ENCODE results near the gene UNC5A. TPM values are rescaled to one million over a fixed set of nuclear protein-coding genes. Genes with fewer than 3 reads are reported as not detected.

UNC5A gene
- total and polyA plus RNA-seq, 10 of the 15 experiments (the other 5 are each of a cell fraction or from before 2014, with no cell fraction given) = not detected

DNA sequence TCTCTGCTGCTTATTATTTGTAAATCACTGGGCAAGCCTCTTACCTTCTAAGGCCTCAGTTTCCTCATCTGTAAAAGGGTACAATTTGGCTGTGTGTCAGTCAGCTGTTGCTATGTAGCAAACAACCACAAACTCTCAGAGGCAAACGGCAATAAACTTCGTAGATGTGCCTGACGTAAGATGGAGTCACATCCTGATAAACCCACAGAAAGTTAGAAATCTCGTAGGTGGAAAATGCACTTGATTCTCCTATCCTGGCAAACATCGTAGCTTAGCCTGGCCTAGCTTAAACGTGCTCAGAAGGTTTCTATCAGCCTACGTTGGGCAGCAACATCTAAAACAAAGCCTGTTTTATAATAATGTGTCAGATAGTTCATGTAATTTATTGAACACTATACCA lies 35.0 kb upstream of the UNC5A start (continued):
- TF ChIP-seq, protein P1, sequence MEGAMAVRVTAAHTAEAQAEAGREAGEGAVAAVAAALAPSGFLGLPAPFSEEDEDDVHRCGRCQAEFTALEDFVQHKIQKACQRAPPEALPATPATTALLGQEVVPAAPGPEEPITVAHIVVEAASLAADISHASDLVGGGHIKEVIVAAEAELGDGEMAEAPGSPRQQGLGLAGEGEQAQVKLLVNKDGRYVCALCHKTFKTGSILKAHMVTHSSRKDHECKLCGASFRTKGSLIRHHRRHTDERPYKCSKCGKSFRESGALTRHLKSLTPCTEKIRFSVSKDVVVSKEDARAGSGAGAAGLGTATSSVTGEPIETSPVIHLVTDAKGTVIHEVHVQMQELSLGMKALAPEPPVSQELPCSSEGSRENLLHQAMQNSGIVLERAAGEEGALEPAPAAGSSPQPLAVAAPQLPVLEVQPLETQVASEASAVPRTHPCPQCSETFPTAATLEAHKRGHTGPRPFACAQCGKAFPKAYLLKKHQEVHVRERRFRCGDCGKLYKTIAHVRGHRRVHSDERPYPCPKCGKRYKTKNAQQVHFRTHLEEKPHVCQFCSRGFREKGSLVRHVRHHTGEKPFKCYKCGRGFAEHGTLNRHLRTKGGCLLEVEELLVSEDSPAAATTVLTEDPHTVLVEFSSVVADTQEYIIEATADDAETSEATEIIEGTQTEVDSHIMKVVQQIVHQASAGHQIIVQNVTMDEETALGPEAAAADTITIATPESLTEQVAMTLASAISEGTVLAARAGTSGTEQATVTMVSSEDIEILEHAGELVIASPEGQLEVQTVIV (IDR thresholded peaks at IDR 0.05; ENCODE audit: borderline replicate concordance, partially characterized antibody) = no peak
- TF ChIP-seq HCFC1 (IDR thresholded peaks at IDR 0.05; ENCODE audit: low read length) (no peak), ATF7 (IDR thresholded peaks at IDR 0.05; ENCODE audit: low read depth) (no peak), NFXL1 (IDR thresholded peaks at IDR 0.05; ENCODE audit: borderline replicate concordance) (no peak), JUND (IDR thresholded peaks at IDR 0.05; ENCODE audit: low read depth, low read length) (no peak), MXI1 (IDR thresholded peaks at IDR 0.05; ENCODE audit: low read depth, low read length) (no peak), ZZZ3 (IDR thresholded peaks at IDR 0.05; ENCODE audit: control insufficient read depth, insufficient read length, low read depth) (no peak), SIN3A (IDR thresholded peaks at IDR 0.05; ENCODE audit: low read depth, low read length) (no peak)
- TF ChIP-seq, protein P2, sequence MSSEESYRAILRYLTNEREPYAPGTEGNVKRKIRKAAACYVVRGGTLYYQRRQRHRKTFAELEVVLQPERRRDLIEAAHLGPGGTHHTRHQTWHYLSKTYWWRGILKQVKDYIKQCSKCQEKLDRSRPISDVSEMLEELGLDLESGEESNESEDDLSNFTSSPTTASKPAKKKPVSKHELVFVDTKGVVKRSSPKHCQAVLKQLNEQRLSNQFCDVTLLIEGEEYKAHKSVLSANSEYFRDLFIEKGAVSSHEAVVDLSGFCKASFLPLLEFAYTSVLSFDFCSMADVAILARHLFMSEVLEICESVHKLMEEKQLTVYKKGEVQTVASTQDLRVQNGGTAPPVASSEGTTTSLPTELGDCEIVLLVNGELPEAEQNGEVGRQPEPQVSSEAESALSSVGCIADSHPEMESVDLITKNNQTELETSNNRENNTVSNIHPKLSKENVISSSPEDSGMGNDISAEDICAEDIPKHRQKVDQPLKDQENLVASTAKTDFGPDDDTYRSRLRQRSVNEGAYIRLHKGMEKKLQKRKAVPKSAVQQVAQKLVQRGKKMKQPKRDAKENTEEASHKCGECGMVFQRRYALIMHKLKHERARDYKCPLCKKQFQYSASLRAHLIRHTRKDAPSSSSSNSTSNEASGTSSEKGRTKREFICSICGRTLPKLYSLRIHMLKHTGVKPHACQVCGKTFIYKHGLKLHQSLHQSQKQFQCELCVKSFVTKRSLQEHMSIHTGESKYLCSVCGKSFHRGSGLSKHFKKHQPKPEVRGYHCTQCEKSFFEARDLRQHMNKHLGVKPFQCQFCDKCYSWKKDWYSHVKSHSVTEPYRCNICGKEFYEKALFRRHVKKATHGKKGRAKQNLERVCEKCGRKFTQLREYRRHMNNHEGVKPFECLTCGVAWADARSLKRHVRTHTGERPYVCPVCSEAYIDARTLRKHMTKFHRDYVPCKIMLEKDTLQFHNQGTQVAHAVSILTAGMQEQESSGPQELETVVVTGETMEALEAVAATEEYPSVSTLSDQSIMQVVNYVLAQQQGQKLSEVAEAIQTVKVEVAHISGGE (CRISPR knock-in tag; IDR thresholded peaks at IDR 0.05) = no peak

Data from GM12878 (cell line).